NCI-H82 treated with DMSO at 0.1 percent for 48 hours (cell line): ENCODE measurements around the gene MT2A.
"Not testable (repeated sequence)": the region's sequence is repeated elsewhere in the genome, so short reads cannot be mapped to it uniquely, and the experiment has no call there.

ENCODE experiments used
- DNase-seq: peaks from one replicate; lab custom pipeline; 2025; ENCODE audit not compliant: unreplicated experiment; lab: John Stamatoyannopoulos, UW

MT2A gene

GRCh38 chr16:56618138-56618537, 9.8 kb downstream of the MT2A start:
- DNase-seq: no peak

- DNase-seq: no peak
These were observed 12.0 kb downstream of the MT2A start for GRCh38 chr16:56620339-56620897.

GRCh38 chr16:56621665-56622445, 13.5 kb downstream of the MT2A start:
- not testable (repeated sequence) for DNase-seq

GRCh38 chr16:56623184-56623583, 14.8 kb downstream of the MT2A start:
- not testable (repeated sequence) for DNase-seq

- DNase-seq: no peak
These were observed 15.3 kb downstream of the MT2A start for GRCh38 chr16:56623637-56624036.

GRCh38 chr16:56625140-56625942, 17.0 kb downstream of the MT2A start, which contains the start of gene MT1E:
TSS of gene MT1E (plus strand) at chr16:56625781. CDS start at chr16:56625852, 71 bp downstream.
- no peak for DNase-seq

GRCh38 chr16:56625943-56626654, 17.7 kb downstream of the MT2A start:
- no peak for DNase-seq

- DNase-seq: no peak
These were observed 18.3 kb downstream of the MT2A start for GRCh38 chr16:56626685-56627084.

- no peak for DNase-seq
These were observed 20.3 kb downstream of the MT2A start for GRCh38 chr16:56628486-56629350.

GRCh38 chr16:56629531-56629930, 21.1 kb downstream of the MT2A start:
- DNase-seq: no peak

GRCh38 chr16:56630134-56630533, 21.8 kb downstream of the MT2A start:
- DNase-seq: no peak

- DNase-seq: no peak
These were observed 22.8 kb downstream of the MT2A start for GRCh38 chr16:56631197-56631596.

GRCh38 chr16:56631832-56632155, 23.4 kb downstream of the MT2A start:
- DNase-seq: no peak

GRCh38 chr16:56632156-56632847, 23.9 kb downstream of the MT2A start, which contains the start of gene MT1M:
TSS of gene MT1M (plus strand) at chr16:56632659. CDS start at chr16:56632732, 73 bp downstream.
- no peak for DNase-seq

GRCh38 chr16:56632848-56633365, 24.5 kb downstream of the MT2A start:
- DNase-seq: no peak

GRCh38 chr16:56633535-56633934, 25.2 kb downstream of the MT2A start:
- no peak for DNase-seq

GRCh38 chr16:56634715-56635440, 26.5 kb downstream of the MT2A start:
- no peak for DNase-seq

- DNase-seq: no peak
These were observed 27.1 kb downstream of the MT2A start for GRCh38 chr16:56635441-56635967.
